Vagina (tissue), 2 donors: Measurements from ENCODE around the gene KLK13. TPM values are rescaled to one million over a fixed set of nuclear protein-coding genes. Genes with fewer than 3 reads are reported as not detected.
A peak's percentile ranks its signal among the peaks of the same experiment; 100 is the strongest.

ENCODE experiments used
- DNase-seq, 2 donors: peaks; one replicate each; pipeline ENCODE4 v3.0.0-alpha.2; 2017; ENCODE audit errors: extremely low spot score in 2 of 2
- H3K27ac ChIP-seq: fragments of 200-600 bp; sonication (generic); one replicate; pipeline ENCODE4 v1.5.1; 2019
- H3K27me3 ChIP-seq: fragments of 200-600 bp; sonication (generic); one replicate; pipeline ENCODE4 v1.5.1; 2019
- H3K36me3 ChIP-seq, 2 donors: fragments of 200-600 bp; sonication (generic); one replicate each; pipeline ENCODE4 v1.5.1; 2017 to 2019
- H3K4me1 ChIP-seq: fragments of 200-600 bp; sonication (generic); one replicate; pipeline ENCODE4 v1.5.1; 2019
- H3K4me3 ChIP-seq, 2 donors: fragments of 200-600 bp; sonication (generic); 1 replicate in 1 of 2; 2 replicates in 1 of 2; pipeline ENCODE4 v1.5.1; 2016 to 2019
- H3K9me3 ChIP-seq: fragments of 200-600 bp; sonication (generic); one replicate; pipeline ENCODE4 v1.5.1; 2019
- CTCF ChIP-seq, 3 experiments: fragments of 450-650 bp in 2 of 3; fragments of 200-600 bp in 1 of 3; sonication (generic) in 1 of 3; IDR thresholded peaks; one replicate each; pipeline ENCODE4 v1.5.1; 2017 to 2019; ENCODE audit warnings: antibody characterized with exemption in 3 of 3, mild to moderate bottlenecking in 2 of 3, moderate library complexity in 2 of 3
- POLR2A ChIP-seq, 2 donors: fragments of 450-650 bp; IDR thresholded peaks; one replicate each; pipeline ENCODE4 v1.6.1; 2017; ENCODE audit warnings: antibody characterized with exemption in 2 of 2, mild to moderate bottlenecking in 2 of 2, moderate library complexity in 2 of 2
- POLR2AphosphoS5 ChIP-seq, 2 donors: sonication (generic); formaldehyde crosslinking; IDR thresholded peaks; one replicate each; pipeline ENCODE4 v1.9.0; 2017; ENCODE audit warnings: antibody characterized with exemption in 2 of 2, mild to moderate bottlenecking in 2 of 2, low read depth in 1 of 2; ENCODE audit not compliant: insufficient read depth in 1 of 2
- intact Hi-C: fragments of 100-400 bp; cut with DNase I; formaldehyde crosslinking; loops from one replicate; pipeline ENCODE4 v1.15.1; 2023
- total RNA-seq: library from RNA; depleted of rRNA; stranded (reverse); fragments of >200 nt; gene quantifications from one replicate; pipeline ENCODE4 v1.2.3, GENCODE V29; 2016

Gene KLK13
- total RNA-seq, 1 donor from 2014 or later = 31.2 TPM

GRCh38 chr19:51024924-51025323, 40.0 kb downstream of the KLK13 start:
- Histone ChIP-seq H3K4me1 (peaks cover 4% of the 10 kb centered on the region), H3K36me3 (no peaks in the 10 kb centered on the region), H3K4me3 (peak overlapping the region in 1 of 2 donors; percentile 46), H3K27ac (peak overlapping the region; percentile 89), H3K27me3 (no peaks in the 10 kb centered on the region), H3K9me3 (no peaks in the 10 kb centered on the region)
- DNase-seq = no peak
- TF ChIP-seq CTCF (IDR thresholded peaks at IDR 0.05) (no peak), POLR2AphosphoS5 (IDR thresholded peaks at IDR 0.05; ENCODE audit: insufficient read depth in 1 of 2, low read depth in 1 of 2) (no peak), POLR2A (IDR thresholded peaks at IDR 0.05) (no peak)
- intact Hi-C loops = no loop called here

- Histone ChIP-seq H3K27ac (peak overlapping the region; percentile 89), H3K4me3 (no peak overlapping the region), H3K4me1 (peaks cover 14% of the 10 kb centered on the region), H3K27me3 (no peaks in the 10 kb centered on the region), H3K9me3 (no peaks in the 10 kb centered on the region), H3K36me3 (no peaks in the 10 kb centered on the region)
- TF ChIP-seq CTCF (IDR thresholded peaks at IDR 0.05) = no peak
- TF ChIP-seq POLR2AphosphoS5 (IDR thresholded peaks at IDR 0.05; ENCODE audit: insufficient read depth in 1 of 2, low read depth in 1 of 2) = no peak
- TF ChIP-seq POLR2A (IDR thresholded peaks at IDR 0.05) = no peak
- intact Hi-C loops = no loop called here
- DNase-seq = no peak
Measured at GRCh38 chr19:51023946-51024345, 40.9 kb downstream of the KLK13 start.

- peaks cover 21% of the 10 kb centered on the region for H3K4me1 ChIP-seq
- no peaks in the 10 kb centered on the region for H3K9me3 ChIP-seq
- no peak for TF ChIP-seq CTCF (IDR thresholded peaks at IDR 0.05)
- TF ChIP-seq POLR2AphosphoS5 (IDR thresholded peaks at IDR 0.05; ENCODE audit: insufficient read depth in 1 of 2, low read depth in 1 of 2) = no peak
- TF ChIP-seq POLR2A (IDR thresholded peaks at IDR 0.05) = no peak
- H3K27me3 ChIP-seq = no peaks in the 10 kb centered on the region
- H3K4me3 ChIP-seq = no peak overlapping the region
- DNase-seq = no peak
- no peaks in the 10 kb centered on the region for H3K36me3 ChIP-seq
- intact Hi-C loops = no loop called here
- no peak overlapping the region for H3K27ac ChIP-seq
Measured at GRCh38 chr19:51022526-51022925, 42.4 kb downstream of the KLK13 start.

- peak overlapping the region; percentile 84 for H3K27ac ChIP-seq
- TF ChIP-seq POLR2AphosphoS5 (IDR thresholded peaks at IDR 0.05; ENCODE audit: insufficient read depth in 1 of 2, low read depth in 1 of 2) = peak in 1 of 2 donors; percentile 57
- TF ChIP-seq POLR2A (IDR thresholded peaks at IDR 0.05) = no peak
- TF ChIP-seq CTCF (IDR thresholded peaks at IDR 0.05) = peak in 1 of 3 experiments; percentile 53
- H3K27me3 ChIP-seq = no peaks in the 10 kb centered on the region
Measured at GRCh38 chr19:51020988-51021651, 43.8 kb downstream of the KLK13 start.

GRCh38 chr19:51019544-51019925, 45.4 kb downstream of the KLK13 start, which contains the start of gene KLK10:
KLK10 (minus strand) TSS chr19:51019709; CDS start chr19:51019130, 579 bp downstream.
- no peaks in the 10 kb centered on the region for H3K27me3 ChIP-seq
- peak within 1 kb of the TSS; percentile 84 for H3K27ac ChIP-seq
- H3K9me3 ChIP-seq = no peaks in the 10 kb centered on the region
- TF ChIP-seq POLR2AphosphoS5 (IDR thresholded peaks at IDR 0.05; ENCODE audit: insufficient read depth in 1 of 2, low read depth in 1 of 2) (no peak), CTCF (IDR thresholded peaks at IDR 0.05) (no peak), POLR2A (IDR thresholded peaks at IDR 0.05) (no peak)
- peaks cover 17% of the 10 kb centered on the region for H3K4me1 ChIP-seq
- H3K36me3 ChIP-seq = no peaks in the 10 kb centered on the region
- peak within 1 kb of the TSS; percentile 39 to 48 for H3K4me3 ChIP-seq
- DNase-seq = no peak
- intact Hi-C loops = no loop called here

More at GRCh38 chr19:51020988-51021651, 43.8 kb downstream of the KLK13 start:
- Histone ChIP-seq H3K4me3 (no peak overlapping the region), H3K9me3 (no peaks in the 10 kb centered on the region), H3K36me3 (no peaks in the 10 kb centered on the region), H3K4me1 (peaks cover 21% of the 10 kb centered on the region)
- no peak for DNase-seq
- intact Hi-C loops = no loop called here
